Liver (tissue), 3 donors: ENCODE measurements around the gene ZNF786.

Experiments used
- CTCF ChIP-seq: fragments of 150-350 bp; IDR thresholded peaks from 2 replicates; pipeline ENCODE4 v1.5.1; 2017; ENCODE audit warnings: improper control_type of control experiment, low read depth, low read length; ENCODE audit not compliant: missing input control
- EGR1 ChIP-seq, 2 donors: IDR thresholded peaks; 2 replicates each; pipeline ENCODE4 v1.6.1; 2016 to 2018; ENCODE audit warnings: antibody characterized with exemption in 2 of 2, low read depth in 2 of 2
- FOXA1 ChIP-seq: IDR thresholded peaks from 2 replicates; pipeline ENCODE4 v1.6.1; 2016; ENCODE audit warnings: antibody characterized with exemption
- GABPA ChIP-seq, 2 donors: IDR thresholded peaks in 1 of 2; conservative IDR thresholded peaks in 1 of 2; 2 replicates each; pipeline ENCODE4 v1.6.1; 2016; ENCODE audit warnings: antibody characterized with exemption in 2 of 2, mild to moderate bottlenecking in 1 of 2, moderate library complexity in 1 of 2
- HNF4A ChIP-seq, 2 donors: conservative IDR thresholded peaks; 2 replicates each; pipeline ENCODE4 v1.6.1; 2016; ENCODE audit warnings: antibody characterized with exemption in 2 of 2, mild to moderate bottlenecking in 2 of 2
- MAX ChIP-seq: IDR thresholded peaks from 2 replicates; pipeline ENCODE4 v1.6.1; 2016; ENCODE audit warnings: antibody characterized with exemption
- SP1 ChIP-seq: IDR thresholded peaks from 2 replicates; pipeline ENCODE4 v1.6.1; 2018; ENCODE audit warnings: antibody characterized with exemption, mild to moderate bottlenecking
- TAF1 ChIP-seq: conservative IDR thresholded peaks from 2 replicates; pipeline ENCODE4 v1.6.1; 2016; ENCODE audit warnings: antibody characterized with exemption, mild to moderate bottlenecking
- ZBTB33 ChIP-seq: IDR thresholded peaks from 2 replicates; pipeline ENCODE4 v1.6.1; 2016; ENCODE audit warnings: antibody characterized with exemption
- TF ChIP-seq, protein P1 (sequence below): IDR thresholded peaks from 2 replicates; pipeline ENCODE4 v1.6.1; 2016; ENCODE audit warnings: antibody characterized with exemption, mild to moderate bottlenecking
- donor health status: healthy.
- donor health status: healthy.

GRCh38 chr7:149126662-149127266 lies 36.2 kb upstream of the ZNF786 start:
- TF ChIP-seq CTCF, result no peak
- TF ChIP-seq ZBTB33, result no peak
- no peak for TF ChIP-seq MAX
- no peak for TF ChIP-seq HNF4A (conservative IDR thresholded peaks at IDR 0.05)
- TF ChIP-seq, protein P1, sequence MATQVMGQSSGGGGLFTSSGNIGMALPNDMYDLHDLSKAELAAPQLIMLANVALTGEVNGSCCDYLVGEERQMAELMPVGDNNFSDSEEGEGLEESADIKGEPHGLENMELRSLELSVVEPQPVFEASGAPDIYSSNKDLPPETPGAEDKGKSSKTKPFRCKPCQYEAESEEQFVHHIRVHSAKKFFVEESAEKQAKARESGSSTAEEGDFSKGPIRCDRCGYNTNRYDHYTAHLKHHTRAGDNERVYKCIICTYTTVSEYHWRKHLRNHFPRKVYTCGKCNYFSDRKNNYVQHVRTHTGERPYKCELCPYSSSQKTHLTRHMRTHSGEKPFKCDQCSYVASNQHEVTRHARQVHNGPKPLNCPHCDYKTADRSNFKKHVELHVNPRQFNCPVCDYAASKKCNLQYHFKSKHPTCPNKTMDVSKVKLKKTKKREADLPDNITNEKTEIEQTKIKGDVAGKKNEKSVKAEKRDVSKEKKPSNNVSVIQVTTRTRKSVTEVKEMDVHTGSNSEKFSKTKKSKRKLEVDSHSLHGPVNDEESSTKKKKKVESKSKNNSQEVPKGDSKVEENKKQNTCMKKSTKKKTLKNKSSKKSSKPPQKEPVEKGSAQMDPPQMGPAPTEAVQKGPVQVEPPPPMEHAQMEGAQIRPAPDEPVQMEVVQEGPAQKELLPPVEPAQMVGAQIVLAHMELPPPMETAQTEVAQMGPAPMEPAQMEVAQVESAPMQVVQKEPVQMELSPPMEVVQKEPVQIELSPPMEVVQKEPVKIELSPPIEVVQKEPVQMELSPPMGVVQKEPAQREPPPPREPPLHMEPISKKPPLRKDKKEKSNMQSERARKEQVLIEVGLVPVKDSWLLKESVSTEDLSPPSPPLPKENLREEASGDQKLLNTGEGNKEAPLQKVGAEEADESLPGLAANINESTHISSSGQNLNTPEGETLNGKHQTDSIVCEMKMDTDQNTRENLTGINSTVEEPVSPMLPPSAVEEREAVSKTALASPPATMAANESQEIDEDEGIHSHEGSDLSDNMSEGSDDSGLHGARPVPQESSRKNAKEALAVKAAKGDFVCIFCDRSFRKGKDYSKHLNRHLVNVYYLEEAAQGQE, result no peak
- no peak for TF ChIP-seq GABPA (IDR thresholded peaks at IDR 0.05 in 1 of 2, conservative IDR thresholded peaks at IDR 0.05 in 1 of 2)
- TF ChIP-seq FOXA1, result no peak
- TF ChIP-seq EGR1 (IDR thresholded peaks at IDR 0.05; ENCODE audit: low read depth in 2 of 2), result no peak
- TF ChIP-seq TAF1, result no peak
- TF ChIP-seq SP1, result peak; percentile 5
